GM23248 (cell line): Measurements from ENCODE around the gene ZNF579.

Experiments
- EZH2 ChIP-seq: fragments of 200-600 bp; sonication (generic); IDR thresholded peaks from 2 replicates; pipeline ENCODE4 v1.6.1; 2018; ENCODE audit warnings: antibody characterized with exemption, mild to moderate bottlenecking; ENCODE audit not compliant: insufficient read depth, poor library complexity, severe bottlenecking
- EZH2phosphoT487 ChIP-seq: fragments of 200-600 bp; sonication (generic); IDR thresholded peaks from 2 replicates; pipeline ENCODE4 v1.6.1; 2018; ENCODE audit warnings: antibody characterized with exemption, moderate library complexity, mild to moderate bottlenecking, low read depth; ENCODE audit not compliant: insufficient read depth

- no peak for TF ChIP-seq EZH2phosphoT487
- no peak for TF ChIP-seq EZH2
These were observed 24.6 kb upstream of the ZNF579 start for GRCh38 chr19:55605207-55605636.
